Esophagus (tissue), 2 donors: Measurements from ENCODE around the gene THRB. TPM values are rescaled to one million over a fixed set of nuclear protein-coding genes. Genes with fewer than 3 reads are reported as not detected.

Source experiments
- H3K27ac ChIP-seq, 2 donors: one replicate each; pipeline ENCODE4 v1.5.1; 2013; ENCODE audit warnings: low read depth in 2 of 2, mild to moderate bottlenecking in 2 of 2, inconsistent platforms in 1 of 2, low read length in 1 of 2, moderate library complexity in 1 of 2
- H3K27me3 ChIP-seq, 2 donors: one replicate each; pipeline ENCODE4 v1.6.1; 2013; ENCODE audit warnings: low read length in 2 of 2, control low read depth in 1 of 2, mild to moderate bottlenecking in 1 of 2; ENCODE audit not compliant: insufficient read depth in 2 of 2, control insufficient read depth in 1 of 2
- H3K36me3 ChIP-seq, 2 donors: one replicate each; pipeline ENCODE4 v1.6.1; 2013; ENCODE audit warnings: low read length in 1 of 2; ENCODE audit not compliant: control insufficient read depth in 2 of 2, insufficient read depth in 2 of 2
- H3K4me1 ChIP-seq, 2 donors: one replicate each; pipeline ENCODE4 v1.6.1; 2013; ENCODE audit warnings: low read length in 1 of 2; ENCODE audit not compliant: control insufficient read depth in 2 of 2, insufficient read depth in 2 of 2
- H3K4me3 ChIP-seq, 2 donors: one replicate each; pipeline ENCODE4 v1.5.1; 2013; ENCODE audit warnings: low read length in 2 of 2, mild to moderate bottlenecking in 2 of 2, low read depth in 1 of 2, moderate library complexity in 1 of 2
- H3K9me3 ChIP-seq, 2 donors: one replicate each; pipeline ENCODE4 v1.6.1; 2013; ENCODE audit warnings: mild to moderate bottlenecking in 2 of 2, low read depth in 1 of 2, low read length in 1 of 2, moderate library complexity in 1 of 2; ENCODE audit not compliant: control insufficient read depth in 2 of 2, insufficient read depth in 1 of 2
- WGBS, 2 donors: extraction: QIAGEN DNeasy Blood & Tissue Kit; methylation state at CpG; one replicate each; pipeline ENCODE4 v1.1.7; 2013; 5-methylcytosine and 5-hydroxymethylcytosine counted together
- polyA plus RNA-seq, 2 donors: library from polyadenylated mRNA; stranded (reverse); fragments of 200-250 nt; gene quantifications; one replicate each; pipeline ENCODE4 v1.2.3, GENCODE V29; 2013
- donor health status: healthy with polysubstance abuse.
- donor health status: Bipolar disorder and iron deficiency.

THRB gene
- polyA plus RNA-seq, 2 donors: 1.4 to 2.5 TPM

DNA sequence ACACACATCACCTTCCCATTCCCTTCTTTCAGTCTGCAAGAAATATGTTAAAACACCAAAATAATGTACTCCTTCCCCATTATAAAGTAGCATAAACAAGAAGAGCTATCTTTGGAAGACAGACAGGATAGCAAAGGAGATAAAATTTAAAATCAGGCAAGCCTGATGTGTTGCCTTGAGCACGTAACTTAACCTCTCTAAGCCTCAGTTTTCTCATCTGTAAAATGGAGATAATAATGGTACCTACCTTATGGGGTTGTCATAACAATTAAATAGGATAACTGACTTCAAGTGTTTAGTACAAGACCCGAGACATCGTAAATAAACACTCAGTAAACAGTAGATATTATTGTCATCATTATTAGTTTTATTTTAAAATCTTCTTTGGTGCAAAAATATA, 407.2 kb downstream of the THRB start:
- Histone ChIP-seq H3K36me3 (no peaks in the 10 kb centered on the region), H3K4me3 (no peak overlapping the region), H3K27me3 (peaks cover 0 to 3% of the 10 kb centered on the region in 2 donors), H3K4me1 (no peaks in the 10 kb centered on the region), H3K27ac (no peak overlapping the region), H3K9me3 (no peaks in the 10 kb centered on the region)
- WGBS, 2 donors: 91% methylated on average over 3 of the region's 3 CpGs

DNA sequence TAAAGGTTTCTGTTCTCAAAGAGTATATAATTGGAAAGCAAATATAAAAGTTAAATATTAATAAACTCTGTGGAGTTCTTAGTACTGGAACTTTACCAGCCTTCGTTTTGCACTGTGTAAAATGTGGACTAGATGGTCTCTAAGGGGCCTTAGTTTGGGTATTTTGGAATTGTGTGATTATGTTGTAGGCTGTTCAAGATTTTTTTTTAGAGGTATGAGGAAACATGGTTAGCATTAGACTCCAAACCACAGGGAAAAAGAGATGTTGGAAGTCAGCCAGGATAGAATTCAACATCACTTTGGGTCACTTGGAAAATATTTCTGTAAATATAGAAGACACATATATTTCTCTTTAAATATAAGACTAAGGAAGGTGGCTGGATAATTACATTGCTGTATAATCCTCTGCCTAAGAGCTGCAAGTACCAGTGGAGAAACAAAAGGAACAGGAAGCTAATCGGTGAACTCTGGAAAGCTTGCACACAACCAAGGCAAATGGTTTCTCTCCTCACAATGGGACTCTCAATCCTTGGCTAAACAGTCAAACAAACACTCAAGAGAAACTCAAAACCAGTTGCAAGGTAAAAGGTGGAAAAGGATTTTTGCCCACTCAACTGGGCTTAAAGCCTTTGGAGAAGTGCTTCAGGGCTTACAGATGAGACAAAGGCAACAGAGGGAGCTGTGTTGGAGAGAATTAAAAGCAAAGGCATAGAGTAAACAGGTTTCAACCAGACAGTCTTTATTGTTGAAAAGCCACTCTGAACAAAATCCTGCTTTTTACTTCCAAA, 407.8 kb downstream of the THRB start:
- H3K36me3 ChIP-seq: no peaks in the 10 kb centered on the region
- H3K4me1 ChIP-seq: no peaks in the 10 kb centered on the region
- no peak overlapping the region for H3K4me3 ChIP-seq
- 30 to 35% methylated on average over 2 of the region's 2 CpGs for WGBS, 2 donors
- H3K9me3 ChIP-seq: no peaks in the 10 kb centered on the region
- peak overlapping the region in 1 of 2 donors; percentile 31 for H3K27ac ChIP-seq
- peaks cover 0 to 3% of the 10 kb centered on the region in 2 donors for H3K27me3 ChIP-seq

GRCh38 chr3:24086206-24086605, 408.4 kb downstream of the THRB start:
- Histone ChIP-seq H3K27me3 (peaks cover 0 to 3% of the 10 kb centered on the region in 2 donors), H3K36me3 (no peaks in the 10 kb centered on the region), H3K27ac (no peak overlapping the region), H3K9me3 (no peaks in the 10 kb centered on the region), H3K4me3 (no peak overlapping the region), H3K4me1 (no peaks in the 10 kb centered on the region)
- WGBS, 2 donors: 80 to 82% methylated on average over 3 of the region's 3 CpGs

GRCh38 chr3:24072193-24072592, 422.5 kb downstream of the THRB start:
- Histone ChIP-seq H3K4me1 (no peaks in the 10 kb centered on the region), H3K27me3 (no peaks in the 10 kb centered on the region), H3K36me3 (no peaks in the 10 kb centered on the region), H3K27ac (no peak overlapping the region), H3K4me3 (no peak overlapping the region), H3K9me3 (no peaks in the 10 kb centered on the region)
- 80 to 82% methylated on average over 4 of the region's 4 CpGs for WGBS, 2 donors

DNA sequence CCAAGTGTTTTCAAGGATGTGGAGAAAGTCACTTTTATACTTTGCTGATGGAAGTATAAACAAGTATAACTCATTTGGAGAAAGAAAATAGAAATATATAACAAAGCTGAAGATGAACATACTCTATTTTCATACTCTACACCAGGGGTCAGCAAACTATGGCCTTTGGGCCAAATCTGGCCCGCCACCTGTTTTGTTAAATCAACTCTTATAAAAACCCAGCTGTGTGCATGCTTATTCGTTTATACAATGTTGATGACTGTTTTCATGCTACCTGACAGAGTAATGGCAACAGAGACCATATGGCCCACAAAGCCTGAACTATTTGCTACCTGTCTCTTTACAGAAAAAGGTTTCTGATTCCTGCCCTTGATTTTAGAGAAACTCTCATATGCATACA, 425.6 kb downstream of the THRB start:
- no peak overlapping the region for H3K4me3 ChIP-seq
- no peaks in the 10 kb centered on the region for H3K36me3 ChIP-seq
- no peaks in the 10 kb centered on the region for H3K9me3 ChIP-seq
- no peaks in the 10 kb centered on the region for H3K27me3 ChIP-seq
- no peak overlapping the region for H3K27ac ChIP-seq
- H3K4me1 ChIP-seq: no peaks in the 10 kb centered on the region
- 62 to 72% methylated on average over 2 of the region's 2 CpGs for WGBS, 2 donors

DNA sequence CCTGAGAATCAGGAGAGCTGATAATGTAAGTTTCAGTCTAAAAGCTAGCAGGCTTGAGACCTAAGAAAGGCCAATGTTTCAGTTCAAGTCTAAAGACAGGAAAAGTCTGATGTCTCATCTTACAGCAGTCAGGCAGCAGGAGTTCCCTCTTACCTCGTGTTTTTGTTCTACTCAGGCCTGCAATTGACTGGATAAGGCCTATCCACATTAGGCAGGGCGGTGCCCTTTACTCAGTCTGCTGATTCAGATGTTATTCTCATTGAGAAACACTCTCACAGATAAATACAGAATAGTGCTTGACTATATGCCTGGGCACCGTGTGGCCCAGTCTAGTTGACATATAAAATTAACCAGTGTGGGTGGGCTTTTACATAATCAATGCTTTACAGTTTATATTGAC, 427.2 kb downstream of the THRB start:
- Histone ChIP-seq H3K4me1 (no peaks in the 10 kb centered on the region), H3K27ac (no peak overlapping the region), H3K36me3 (no peaks in the 10 kb centered on the region), H3K4me3 (no peak overlapping the region), H3K27me3 (no peaks in the 10 kb centered on the region), H3K9me3 (no peaks in the 10 kb centered on the region)
- WGBS, 2 donors: 60 to 66% methylated on average over 3 of the region's 3 CpGs
